GM20000 (cell line): ENCODE measurements around the gene CMSS1.
"Not testable (repeated sequence)": the region's sequence is repeated elsewhere in the genome, so short reads cannot be mapped to it uniquely, and the experiment has no call there.

ENCODE experiments used
- DNase-seq: peaks from one replicate; pipeline ENCODE4 v3.0.0; 2012; ENCODE audit warnings: low spot score
- CTCF ChIP-seq: IDR thresholded peaks from 2 replicates; pipeline ENCODE4 v1.5.1; 2012; ENCODE audit warnings: mild to moderate bottlenecking, control low read depth; ENCODE audit errors: extremely low read depth, missing control alignments

Gene CMSS1

GRCh38 chr3:100226712-100227429 lies 409.2 kb downstream of the CMSS1 start:
- DNase-seq: no peak

GRCh38 chr3:100227511-100227921 lies 409.9 kb downstream of the CMSS1 start:
- TF ChIP-seq CTCF: no peak

More at GRCh38 chr3:100226712-100227429, 409.2 kb downstream of the CMSS1 start:
- TF ChIP-seq CTCF: no peak

DNA sequence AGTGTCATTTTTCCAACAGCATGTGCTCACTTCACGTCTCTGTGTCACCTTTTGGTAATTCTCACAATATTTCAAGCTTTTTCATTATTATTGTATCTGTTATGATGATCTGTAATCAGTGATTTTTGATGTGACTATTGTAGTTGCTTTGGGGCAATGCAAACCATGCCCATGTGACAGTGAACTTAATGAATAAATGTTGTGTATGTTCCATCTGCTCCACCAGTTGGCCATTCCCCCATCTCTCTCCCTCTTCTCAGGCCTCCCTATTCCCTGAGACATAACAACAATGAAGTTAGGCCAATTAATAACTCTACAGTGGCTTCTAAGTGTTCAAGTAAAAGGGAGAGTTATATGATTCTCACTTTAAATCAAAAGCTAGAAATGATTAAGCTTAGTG lies 410.6 kb downstream of the CMSS1 start:
- no peak for DNase-seq
- TF ChIP-seq CTCF: no peak

More at GRCh38 chr3:100227511-100227921, 409.9 kb downstream of the CMSS1 start:
- DNase-seq: no peak

GRCh38 chr3:100229188-100229587 lies 411.5 kb downstream of the CMSS1 start:
- not testable (repeated sequence) for DNase-seq

DNA sequence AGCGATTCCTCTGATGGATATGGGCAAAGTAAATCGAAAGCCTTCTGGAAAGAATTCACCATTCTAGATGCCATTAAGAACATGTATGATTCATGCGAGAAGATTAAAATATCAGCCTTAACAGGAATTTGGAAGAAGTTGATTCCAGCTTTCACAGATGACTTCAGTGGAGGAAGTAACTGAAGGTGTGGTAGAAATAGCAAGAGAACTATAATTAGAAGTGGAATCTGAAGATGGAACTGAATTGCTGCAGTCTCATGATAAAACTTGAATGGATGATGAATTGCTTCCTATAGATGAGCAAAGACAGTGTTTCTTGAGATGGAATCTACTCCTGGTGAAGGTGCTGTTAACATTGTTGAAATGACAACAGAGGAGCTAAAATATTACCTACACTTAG lies 413.0 kb downstream of the CMSS1 start:
- TF ChIP-seq CTCF: no peak

More for the DNA sequence above, 413.0 kb downstream of the CMSS1 start:
- DNase-seq: no peak
